SIG-M5 treated with dmso at 0.1 percent for 504 hours (cell line): ENCODE results near the gene PDLIM4.

Experiments
- DNase-seq: peaks from one replicate; lab custom pipeline; 2025; ENCODE audit not compliant: unreplicated experiment; lab: John Stamatoyannopoulos, UW

Gene PDLIM4

DNA sequence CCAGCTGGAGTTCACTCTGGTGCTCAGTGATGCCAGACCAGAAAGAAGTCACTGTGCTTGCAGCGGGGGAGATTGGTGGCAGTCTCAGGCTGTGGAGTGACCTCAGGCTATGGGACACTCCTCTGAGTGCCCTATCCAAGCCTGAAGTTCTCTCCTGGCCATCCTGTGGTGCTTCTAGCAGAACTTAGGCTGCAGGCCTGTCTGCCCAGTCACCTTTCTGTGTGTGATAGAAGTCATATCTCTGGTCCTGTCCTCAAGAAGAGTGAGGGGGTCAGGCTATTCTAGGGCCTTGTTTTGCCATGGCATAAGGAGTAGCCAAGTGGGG lies 9.3 kb downstream of the PDLIM4 start:
- no peak for DNase-seq

DNA sequence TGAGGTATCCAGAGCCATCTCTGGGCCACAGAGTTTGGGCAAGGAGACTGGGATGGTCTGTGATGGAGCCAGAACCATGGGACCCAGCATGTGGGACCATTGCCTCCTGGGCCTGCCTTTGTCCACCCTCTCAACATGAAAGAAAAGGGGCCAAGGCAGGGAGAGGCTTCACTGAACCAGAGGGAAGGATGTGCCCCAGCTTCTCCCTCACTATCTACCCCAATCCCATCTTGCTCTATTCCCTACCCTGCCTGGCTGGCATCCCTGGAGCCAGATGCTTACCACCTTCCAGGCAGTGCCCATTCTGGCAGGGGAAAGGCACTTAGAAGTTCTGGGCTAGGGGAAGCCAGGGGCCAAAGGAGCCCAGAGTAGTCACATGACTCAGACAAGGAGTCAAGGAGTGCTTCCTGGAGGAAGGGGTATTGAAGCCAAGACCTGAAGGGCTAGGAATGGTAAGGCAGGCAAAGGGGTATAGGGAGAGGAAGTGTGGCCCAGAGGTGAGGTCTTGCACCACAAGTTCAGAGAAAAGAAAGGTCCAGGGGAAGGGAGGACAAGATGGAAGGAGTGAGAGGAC lies 9.8 kb downstream of the PDLIM4 start:
- no peak for DNase-seq

DNA sequence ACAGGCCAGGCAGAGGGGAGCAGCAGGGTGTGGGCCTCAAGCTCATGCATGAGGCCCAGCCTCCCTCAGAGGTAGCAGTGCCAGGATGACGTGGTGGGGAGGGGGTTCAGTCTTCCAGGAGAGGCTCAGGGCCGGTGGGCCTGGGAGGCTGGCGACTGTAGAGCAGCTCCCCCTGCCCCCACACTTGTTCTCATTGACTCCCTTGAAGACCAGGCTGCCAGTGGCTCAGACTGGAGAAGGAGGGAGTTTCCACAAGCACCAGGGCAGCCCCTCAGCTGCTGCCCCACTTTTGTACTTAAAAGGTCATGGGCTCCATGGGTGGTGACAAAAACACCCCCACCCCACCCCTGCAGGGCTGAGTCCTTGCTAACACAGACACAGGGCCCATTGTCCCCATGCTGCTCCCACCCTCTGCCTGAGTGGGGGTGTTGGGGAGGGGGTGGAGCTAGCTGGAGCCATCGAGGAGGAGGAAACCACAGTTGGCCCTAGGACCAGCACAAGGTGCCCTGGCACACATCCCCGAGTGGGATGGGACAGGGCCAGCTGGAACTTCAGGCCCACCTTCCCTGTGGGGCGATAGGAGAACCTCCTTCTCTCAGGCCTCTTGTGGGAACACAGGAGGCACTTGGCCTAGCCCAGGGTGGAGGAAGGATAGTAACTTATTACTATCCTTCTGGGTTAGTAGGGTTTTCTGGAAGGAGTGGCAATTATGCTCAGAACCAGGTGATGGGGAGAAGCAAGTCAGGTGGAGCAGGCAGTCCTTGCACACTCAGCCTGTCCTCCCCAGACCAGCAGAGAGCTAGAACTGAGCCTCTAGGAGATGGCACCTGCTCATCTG lies 10.7 kb downstream of the PDLIM4 start:
- DNase-seq: no peak

DNA sequence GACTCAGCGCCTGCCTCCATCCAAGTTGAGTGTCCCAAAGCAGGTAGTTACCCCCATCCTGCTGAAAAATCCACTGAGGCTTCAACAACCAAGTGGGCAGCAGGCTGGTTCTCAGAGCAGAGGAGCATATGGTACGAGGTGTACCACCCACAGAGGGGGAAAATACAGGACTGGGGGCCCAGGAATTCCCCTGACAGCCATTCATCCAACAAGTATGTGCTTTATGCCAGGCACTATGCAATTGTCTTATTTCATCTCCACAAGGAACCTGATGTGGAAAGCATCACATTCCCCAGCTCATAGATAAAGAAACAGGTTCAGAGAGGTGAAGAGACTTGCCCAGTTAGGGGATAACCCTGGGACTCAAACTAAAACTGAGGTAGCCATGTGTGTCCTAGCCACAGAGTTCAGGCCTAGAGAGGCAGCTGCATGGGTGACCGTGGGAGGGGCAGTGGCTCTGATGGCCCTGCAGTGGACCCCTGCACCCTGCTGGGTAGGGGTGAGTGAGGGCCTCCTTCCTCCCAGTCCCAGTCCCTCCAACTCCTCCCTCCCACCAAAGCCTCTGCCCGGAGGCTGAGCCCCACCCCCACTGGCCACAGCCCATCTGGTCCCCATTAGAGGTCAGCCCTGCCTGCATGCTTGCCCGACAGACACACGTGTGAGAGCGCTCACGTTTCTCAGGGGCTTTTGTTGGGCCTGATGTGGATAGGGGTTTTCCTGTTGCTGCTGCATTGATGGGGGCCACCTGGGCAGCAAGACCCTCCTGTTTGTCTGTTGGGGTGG lies 11.5 kb downstream of the PDLIM4 start:
- DNase-seq: no peak

DNA sequence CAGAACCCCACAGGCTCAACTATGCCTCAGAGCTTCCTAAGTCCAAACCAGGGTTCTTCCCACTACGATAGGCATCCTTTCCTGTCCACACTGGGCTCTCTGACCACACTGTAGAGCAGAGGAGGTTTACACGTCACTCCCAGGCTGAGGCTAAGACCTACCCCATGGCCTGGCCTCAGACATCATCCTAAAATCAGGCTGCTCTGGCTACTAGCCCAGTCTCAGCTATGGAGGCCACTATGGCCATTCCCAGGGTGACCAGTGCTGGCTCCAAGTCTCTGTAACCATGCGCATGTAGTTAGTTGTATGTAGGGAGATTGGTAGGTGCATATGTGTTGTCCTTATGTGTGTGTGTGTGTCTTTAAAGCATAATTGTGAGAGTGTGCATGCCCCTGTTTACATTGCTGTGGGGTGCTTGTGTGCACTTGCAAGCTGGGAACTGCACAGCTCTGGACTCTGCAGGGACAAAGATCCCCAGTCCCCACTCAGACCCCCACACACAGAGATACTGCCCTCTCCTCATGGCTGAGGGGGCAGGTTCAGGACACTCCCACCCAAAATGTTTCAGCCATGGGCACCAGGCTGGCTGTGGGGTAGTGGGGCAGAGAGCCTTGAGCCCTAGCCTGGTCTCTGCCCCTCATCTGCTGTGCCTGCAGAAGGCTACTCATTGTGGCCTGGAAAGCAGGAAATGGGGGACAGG lies 12.3 kb downstream of the PDLIM4 start:
- DNase-seq: no peak

DNA sequence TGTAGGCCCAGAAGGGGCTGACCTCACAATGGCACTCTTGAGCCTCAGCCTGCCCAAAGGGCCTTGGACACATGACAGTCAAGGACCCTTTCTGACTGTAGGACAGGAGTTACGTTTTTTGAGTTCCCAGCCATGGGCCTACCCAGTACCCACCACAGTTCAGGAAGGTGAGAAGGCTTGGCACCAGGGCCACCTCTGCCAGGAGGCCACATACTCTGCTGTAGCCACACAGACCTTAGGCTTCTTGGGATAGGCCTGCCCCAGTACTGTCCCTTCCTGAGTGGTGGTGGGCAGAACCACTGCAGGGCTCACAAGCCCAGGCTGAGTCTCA lies 12.8 kb downstream of the PDLIM4 start:
- no peak for DNase-seq

DNA sequence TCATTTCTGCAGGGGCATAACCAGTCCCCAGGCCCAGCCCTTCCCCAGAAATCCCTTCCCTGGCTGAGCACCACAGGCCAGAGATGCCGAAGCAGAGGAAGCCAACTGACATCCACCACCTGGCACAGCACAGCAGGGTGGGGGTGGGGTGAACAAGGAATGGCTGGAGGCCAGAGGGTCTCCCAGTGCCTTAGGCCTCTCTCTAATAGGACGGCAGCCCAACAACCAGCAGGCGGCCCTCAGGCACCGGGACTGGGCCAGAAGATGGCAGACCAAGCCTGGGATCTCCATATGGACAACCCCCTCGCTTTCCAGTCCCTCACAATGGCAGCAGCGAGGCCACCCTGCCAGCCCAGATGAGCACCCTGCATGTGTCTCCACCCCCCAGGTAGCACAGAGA lies 13.2 kb downstream of the PDLIM4 start:
- no peak for DNase-seq

DNA sequence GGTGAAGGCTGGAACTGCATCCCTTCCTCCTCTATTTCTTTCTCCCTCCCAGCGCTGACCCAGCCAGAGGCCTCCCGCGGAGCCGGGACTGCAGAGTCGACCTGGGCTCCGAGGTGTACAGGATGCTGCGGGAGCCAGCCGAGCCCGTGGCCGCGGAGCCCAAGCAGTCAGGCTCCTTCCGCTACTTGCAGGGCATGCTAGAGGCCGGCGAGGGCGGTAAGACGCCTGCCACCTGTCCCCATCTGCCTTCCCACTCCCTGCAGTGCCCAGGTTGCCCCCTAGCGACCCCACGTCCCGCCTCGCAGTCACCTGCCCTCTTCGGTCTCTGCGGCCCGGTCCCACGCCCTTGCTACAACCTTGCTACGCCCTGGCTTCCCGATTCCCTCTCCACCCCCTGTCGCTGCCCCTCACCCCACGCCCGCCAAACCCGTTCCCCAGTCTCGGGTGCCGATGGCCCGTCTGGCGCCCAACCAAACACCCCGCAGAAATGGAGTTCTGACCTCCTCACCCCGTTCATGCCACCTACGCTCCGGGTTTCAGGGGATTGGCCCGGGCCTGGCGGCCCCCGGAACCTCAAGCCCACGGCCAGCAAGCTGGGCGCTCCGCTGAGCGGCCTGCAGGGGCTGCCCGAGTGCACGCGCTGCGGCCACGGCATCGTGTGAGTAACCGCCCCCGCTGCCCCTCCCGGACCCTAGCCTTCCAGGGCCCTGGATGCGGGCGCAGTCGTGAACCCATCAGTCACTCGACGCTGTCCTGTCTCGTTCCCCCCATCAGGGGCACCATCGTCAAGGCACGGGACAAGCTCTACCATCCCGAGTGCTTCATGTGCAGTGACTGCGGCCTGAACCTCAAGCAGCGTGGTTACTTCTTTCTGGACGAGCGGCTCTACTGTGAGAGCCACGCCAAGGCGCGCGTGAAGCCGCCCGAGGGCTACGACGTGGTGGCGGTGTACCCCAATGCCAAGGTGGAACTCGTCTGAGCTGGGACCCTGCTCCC lies 14.1 kb downstream of the PDLIM4 start:
- no peak for DNase-seq

DNA sequence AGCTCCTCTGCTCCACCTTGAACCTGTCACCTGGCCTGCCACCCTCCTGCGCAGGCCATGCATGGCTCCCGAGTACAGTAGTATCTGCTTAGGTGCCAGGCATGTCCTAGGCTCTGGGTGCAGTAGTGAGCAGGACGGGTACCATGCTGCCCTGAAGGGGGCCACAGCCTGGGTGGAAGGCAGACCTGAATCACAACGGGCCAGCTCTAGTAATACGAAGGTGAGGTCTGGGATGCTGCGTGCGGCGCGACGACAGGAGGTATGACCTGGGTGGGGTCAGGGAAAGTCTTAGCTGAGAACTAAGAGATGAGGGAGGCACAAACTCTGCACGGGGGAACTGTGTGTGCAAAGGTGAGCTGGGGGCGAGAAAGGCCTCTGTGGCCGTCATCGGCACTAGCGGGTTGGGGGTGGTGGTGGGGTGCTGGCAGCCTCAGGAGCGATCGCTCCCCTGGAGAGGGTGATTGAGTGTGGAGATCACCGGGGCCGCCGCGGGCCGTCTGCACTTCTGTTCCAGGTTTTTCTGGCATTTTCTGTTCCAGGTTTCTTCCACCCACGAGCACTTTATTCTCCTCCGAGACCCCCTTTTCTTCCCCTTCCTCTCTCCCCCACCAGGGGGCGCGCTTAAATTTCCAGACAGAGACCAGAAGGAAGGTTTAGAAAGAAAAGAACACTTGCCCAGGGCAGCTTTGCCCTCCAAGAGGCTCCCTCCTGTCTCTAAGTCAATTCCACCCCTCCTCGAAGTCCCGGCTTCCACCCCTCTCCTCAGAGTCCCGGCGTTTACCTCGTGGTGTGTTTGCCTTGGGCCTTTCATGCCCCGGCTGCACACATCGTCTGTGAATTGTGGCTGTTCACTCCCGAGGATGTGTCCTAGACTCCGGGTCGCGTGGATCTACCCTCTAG lies 15.1 kb downstream of the PDLIM4 start:
- peak; percentile 65 for DNase-seq

DNA sequence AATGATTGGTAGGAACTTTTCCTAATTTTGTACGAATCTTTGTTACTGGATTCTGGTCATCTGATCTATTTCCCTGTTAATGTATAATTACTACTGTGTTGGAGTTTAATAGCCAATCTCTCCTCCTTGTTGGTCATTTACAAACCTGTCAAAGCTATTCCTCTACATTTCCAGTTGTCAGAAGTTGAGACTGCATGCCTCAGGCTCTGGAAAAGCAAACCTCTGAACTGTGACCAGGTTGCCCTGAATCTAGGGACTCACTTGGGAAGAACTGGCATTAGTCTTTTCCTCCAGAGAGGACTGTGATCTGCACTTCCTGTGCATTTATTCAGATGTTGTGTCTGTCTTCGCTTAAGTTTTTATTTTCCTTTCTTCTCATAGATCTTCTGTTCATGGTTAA lies 16.1 kb downstream of the PDLIM4 start:
- no peak for DNase-seq

DNA sequence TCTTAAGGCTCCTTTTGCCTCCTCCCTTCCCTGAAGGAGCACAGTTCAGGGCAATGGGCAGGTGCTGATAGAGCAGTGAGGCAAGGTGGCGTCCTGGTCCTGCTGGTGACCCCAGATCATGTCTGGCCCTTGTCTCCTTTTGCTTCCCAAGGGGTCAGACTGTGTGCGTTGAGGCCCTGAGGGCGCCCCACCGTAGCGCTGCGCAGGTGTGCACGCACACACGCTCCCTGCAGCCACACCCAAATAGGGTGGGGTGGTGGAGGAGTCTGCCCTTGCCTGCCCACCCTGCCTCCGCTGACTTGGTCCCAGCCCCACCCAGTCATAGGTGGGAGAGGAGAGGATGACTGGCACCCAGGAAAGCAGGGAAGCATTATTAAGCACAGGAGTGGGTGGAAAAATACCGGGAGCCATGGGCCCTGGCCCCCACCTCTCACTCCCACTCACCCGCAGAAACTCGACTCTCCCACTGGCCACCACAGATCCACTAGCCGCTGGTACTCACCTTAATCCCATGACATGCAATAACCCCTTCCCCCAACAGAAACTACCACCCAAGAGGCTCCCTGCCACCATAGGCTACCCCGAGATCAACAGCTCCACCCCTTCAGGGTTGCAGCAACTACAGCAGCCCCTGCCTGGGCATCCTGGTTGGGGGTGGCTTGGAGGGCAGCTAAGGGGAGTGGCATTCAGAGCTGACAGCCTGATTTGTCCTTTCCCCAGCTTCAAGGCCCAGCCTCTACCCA lies 16.7 kb downstream of the PDLIM4 start:
- DNase-seq: no peak

DNA sequence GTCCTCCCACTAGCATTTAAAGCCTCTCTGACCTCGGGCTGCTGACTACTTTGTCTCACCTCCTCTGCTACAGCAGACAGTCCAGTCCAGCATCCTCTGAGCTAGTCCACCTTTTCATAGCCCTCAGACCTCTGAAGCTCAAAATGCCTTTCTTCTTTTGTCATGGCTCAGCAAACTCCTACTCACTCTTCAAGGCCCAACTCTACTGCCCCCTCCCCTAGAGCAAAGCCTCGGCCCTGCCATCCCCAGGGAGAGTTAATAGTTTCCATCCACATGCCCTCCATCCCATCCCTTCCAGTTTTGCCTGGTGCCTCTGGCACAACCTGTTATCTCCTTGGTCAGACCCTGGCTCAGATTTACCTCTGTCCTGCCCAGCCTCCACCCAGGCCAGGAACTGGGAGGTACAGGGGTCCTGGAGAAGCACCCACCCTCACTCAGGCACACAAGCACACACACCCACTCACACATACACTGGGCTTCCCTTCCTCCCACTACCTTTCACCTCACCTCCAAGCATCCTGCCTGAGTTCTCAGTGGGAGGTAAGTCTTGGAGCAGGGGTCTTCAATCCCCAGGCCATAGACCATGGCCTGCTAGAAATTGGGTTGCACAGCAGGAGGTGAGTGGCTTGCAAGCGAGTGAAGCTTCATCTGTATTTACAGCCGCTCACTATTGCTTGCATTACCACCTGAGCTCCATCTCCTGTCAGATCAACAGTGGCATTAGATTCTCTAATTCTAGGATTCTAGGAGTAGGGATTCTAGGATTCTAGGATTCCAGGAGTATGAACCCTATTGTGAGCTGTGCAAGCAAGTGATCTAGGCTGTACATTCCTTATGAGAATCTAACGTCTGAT lies 18.1 kb downstream of the PDLIM4 start:
- no peak for DNase-seq

DNA sequence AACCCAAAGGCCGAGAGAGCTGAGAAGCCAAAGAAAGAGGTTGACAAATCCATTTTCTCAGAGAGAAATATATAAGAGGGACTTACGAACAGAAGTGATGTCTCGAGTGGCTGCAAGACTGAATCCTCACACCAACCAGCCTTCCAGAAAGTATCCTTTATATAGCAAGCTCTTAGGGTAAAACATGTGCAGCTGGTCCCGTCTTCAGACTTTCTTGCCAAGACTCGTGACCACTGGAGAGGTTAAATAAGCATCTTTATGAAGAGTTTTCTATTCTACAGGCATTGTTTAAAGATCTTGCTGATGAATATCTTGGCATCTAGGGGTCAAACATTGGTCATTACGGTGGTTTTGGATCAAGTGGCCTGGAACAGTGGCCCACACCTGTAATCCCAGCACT lies 19.8 kb downstream of the PDLIM4 start:
- DNase-seq: no peak

DNA sequence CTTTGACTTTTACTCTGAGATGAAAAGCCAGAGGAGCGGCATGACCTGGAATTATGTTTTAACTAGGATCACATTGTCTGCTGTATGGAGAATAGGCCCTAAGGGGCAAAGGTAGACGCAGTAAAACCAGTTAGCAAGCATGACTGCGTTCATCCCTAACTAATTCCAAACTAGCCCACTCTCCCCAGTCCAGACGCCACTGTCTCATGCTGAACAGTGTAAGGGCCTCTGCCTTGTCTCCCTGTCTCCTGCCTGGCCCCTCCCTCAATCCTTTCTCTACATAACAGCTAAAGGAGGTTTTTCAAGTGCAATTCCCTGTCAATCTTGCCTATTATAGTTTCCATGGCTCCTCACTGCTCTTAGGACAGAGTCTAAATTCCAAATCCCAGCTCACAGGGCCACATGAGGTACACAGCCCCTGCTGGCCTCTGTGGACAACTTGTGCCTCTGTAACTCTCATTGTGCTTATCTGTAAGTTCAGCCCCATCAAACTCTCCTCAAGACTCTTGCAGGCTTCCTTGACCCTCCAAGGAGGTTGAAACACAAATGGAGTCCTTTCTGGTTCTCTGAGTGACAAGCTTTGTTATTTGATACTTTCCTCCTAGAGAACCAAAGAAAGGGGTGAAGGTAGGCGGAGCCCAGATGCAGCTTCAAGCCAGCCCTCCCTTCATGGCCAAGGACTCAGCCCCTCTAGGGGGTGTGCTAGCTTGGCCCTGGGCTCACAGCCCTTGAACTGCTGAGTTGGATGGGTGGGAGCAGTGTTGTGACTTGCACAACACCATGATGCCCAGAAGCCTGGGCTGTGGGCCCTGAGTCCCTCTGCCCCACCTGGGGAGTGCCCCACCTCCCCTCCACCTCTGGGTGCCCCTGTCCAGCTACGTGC lies 20.7 kb downstream of the PDLIM4 start:
- DNase-seq: no peak

DNA sequence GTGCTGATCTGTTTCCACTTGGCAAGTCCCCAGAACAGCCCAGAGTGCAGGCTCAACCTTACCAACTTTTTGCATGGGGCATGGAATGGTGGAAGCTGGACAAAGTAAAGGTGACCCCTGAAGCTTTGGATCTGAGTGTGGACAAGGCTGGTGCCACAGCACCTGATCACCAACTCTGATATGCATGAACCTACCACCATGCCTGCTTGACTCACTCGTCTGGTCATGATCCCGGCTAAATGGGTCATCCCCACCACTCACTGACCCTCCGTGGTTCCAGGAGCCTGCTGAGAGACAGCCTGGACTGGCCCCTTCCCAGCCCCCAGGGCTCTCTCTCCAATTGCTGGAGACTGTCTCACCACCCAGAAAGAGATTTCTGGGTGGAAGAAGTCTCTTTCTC lies 22.3 kb downstream of the PDLIM4 start:
- DNase-seq: no peak

DNA sequence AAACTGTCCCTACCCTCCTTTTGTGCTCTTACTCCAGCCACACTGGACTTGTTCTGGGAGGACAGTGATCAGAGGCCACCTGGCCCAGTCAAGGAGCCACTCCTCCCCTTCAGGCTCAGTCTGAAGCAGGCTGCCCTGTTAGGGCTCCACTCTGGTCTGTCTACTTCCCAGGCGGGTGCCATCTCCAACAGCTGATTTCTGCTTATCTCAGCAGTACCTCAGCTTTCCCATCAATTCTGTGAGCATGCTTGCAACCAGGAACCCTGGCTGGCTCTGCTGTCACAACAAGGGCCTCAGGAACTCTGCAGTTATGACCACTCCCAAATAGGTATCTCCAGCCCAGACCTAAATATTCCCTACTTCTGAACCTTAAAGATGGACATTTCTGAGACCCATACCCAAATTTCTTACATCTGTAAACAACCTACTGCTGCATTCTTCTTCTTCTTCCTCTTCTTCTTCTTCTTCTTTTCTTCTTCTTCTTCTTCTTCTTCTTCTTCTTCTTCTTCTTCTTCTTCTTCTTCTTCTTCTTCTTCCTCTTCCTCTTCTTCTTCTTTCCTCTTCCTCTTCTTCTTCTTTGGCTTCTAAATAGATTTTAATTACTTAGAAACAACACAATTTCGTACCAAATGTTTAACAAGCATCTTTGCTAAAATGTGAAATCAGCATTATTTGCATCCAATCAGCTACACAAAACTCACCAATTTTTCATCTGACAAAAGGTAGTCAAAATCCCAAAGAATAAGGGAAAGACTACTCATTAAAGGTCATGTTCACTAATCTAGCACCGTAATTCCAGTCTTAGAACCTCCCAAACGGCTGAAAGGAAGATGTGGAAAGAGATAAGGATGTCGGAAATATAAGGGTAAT lies 23.1 kb downstream of the PDLIM4 start:
- DNase-seq: no peak
